Measurements from ENCODE around the gene ZC4H2.
"Not testable (repeated sequence)": the region's sequence is repeated elsewhere in the genome, so short reads cannot be mapped to it uniquely, and the experiment has no call there.

The ZC4H2 gene

DNA sequence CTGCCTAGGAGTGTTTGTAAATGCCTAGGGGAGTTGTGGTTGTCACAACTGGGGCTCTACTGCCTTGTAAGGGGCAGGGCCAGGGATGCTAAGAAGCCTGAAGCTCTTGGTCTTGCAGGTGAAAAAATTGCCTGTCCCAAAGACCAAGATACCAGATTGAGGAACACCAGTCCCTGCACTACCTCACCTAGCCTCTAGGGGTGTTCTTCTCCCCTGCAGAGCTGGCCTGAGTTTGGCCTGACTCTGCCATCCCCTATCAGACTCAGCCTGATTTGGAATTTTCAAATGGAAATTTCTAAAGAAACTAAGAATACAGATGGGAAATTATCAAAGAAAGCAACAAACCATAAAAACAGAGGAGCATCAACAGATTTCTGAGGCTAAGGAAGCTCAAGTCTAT is 90.4 kb downstream of the ZC4H2 start:
- TF ChIP-seq, protein P1, sequence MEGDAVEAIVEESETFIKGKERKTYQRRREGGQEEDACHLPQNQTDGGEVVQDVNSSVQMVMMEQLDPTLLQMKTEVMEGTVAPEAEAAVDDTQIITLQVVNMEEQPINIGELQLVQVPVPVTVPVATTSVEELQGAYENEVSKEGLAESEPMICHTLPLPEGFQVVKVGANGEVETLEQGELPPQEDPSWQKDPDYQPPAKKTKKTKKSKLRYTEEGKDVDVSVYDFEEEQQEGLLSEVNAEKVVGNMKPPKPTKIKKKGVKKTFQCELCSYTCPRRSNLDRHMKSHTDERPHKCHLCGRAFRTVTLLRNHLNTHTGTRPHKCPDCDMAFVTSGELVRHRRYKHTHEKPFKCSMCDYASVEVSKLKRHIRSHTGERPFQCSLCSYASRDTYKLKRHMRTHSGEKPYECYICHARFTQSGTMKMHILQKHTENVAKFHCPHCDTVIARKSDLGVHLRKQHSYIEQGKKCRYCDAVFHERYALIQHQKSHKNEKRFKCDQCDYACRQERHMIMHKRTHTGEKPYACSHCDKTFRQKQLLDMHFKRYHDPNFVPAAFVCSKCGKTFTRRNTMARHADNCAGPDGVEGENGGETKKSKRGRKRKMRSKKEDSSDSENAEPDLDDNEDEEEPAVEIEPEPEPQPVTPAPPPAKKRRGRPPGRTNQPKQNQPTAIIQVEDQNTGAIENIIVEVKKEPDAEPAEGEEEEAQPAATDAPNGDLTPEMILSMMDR (IDR thresholded peaks at IDR 0.05; ENCODE audit: insufficient read depth, low read depth, low read length, missing control alignments): peak; percentile 39
- peak; percentile 1 for DNase-seq (ENCODE audit: low read depth)
- H3K4me3 ChIP-seq (ENCODE audit: low read length): no peak overlapping the region

DNA sequence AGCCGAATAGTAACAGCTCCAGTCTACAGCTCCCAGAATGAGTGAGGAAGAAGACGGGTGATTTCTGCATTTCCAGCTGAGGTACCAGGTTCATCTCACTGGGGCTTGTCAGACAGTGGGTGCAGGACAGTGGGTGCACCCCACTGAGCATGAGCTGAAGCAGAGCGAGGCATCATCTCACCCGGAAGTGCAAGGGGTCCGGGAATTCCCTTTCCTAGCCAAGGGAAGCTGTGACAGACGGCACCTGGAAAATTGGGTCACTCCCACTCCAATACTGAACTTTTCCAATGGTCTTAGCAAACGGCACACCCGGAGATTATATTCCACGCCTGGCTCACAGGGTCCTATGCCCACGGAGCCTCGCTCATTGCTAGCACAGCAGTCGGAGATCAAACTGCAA is 97.5 kb downstream of the ZC4H2 start:
- DNase-seq (ENCODE audit: low read depth); H3K4me3 ChIP-seq (ENCODE audit: low read length): not testable (repeated sequence)

DNA sequence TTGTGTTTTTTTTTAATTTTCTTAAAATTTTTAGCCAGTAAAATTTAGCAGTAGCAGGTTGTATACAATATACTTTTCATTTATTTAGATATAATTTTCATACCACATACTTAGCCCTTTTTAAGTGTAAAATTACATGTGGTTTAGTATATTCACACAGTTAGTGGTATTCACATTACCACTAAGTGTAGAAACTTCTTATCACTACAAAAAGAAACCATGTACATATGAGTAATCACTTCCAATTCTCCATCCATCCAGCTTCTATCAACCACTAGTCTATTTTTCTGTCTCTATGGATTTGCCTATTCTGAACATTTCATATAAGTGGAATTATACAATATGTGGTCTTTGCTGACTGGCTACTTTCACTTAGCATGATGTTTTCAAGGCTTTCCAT is 109.0 kb downstream of the ZC4H2 start:
- no peak for DNase-seq (ENCODE audit: low read depth)
- TF ChIP-seq, protein P1 (IDR thresholded peaks at IDR 0.05; ENCODE audit: insufficient read depth, low read depth, low read length, missing control alignments): no peak
- H3K4me3 ChIP-seq (ENCODE audit: low read length): no peak overlapping the region
